SU-DHL-6 (cell line): ENCODE data around the gene TOR2A.

Experiments
- CTCF ChIP-seq: fragments of 200-600 bp; sonication (generic); IDR thresholded peaks from one replicate; pipeline ENCODE4 v1.5.1; 2017; ENCODE audit warnings: antibody characterized with exemption, mild to moderate bottlenecking, low read length, moderate library complexity; ENCODE audit not compliant: insufficient read depth, poor library complexity, severe bottlenecking
- EZH2phosphoT487 ChIP-seq: fragments of 200-600 bp; sonication (generic), shearing (Covaris generic); conservative IDR thresholded peaks from 2 replicates; pipeline ENCODE4 v1.6.1; 2018; ENCODE audit warnings: mild to moderate bottlenecking, antibody characterized with exemption, low read length, moderate library complexity, mixed read lengths

GRCh38 chr9:127714951-127715469 lies 20.1 kb downstream of the TOR2A start:
- TF ChIP-seq EZH2phosphoT487, result no peak
- TF ChIP-seq CTCF, result no peak
